Liver (tissue), 3 donors: ENCODE results near the gene ATP11A.

ENCODE experiments used
- CTCF ChIP-seq: fragments of 150-350 bp; IDR thresholded peaks from 2 replicates; pipeline ENCODE4 v1.5.1; 2017; ENCODE audit warnings: improper control_type of control experiment, low read depth, low read length; ENCODE audit not compliant: missing input control
- EGR1 ChIP-seq, 2 donors: IDR thresholded peaks; 2 replicates each; pipeline ENCODE4 v1.6.1; 2016 to 2018; ENCODE audit warnings: antibody characterized with exemption in 2 of 2, low read depth in 2 of 2
- GABPA ChIP-seq, 2 donors: IDR thresholded peaks in 1 of 2; conservative IDR thresholded peaks in 1 of 2; 2 replicates each; pipeline ENCODE4 v1.6.1; 2016; ENCODE audit warnings: antibody characterized with exemption in 2 of 2, mild to moderate bottlenecking in 1 of 2, moderate library complexity in 1 of 2
- MAX ChIP-seq: IDR thresholded peaks from 2 replicates; pipeline ENCODE4 v1.6.1; 2016; ENCODE audit warnings: antibody characterized with exemption
- RAD21 ChIP-seq, 2 donors: IDR thresholded peaks; 2 replicates each; pipeline ENCODE4 v1.6.1; 2016; ENCODE audit warnings: antibody characterized with exemption in 2 of 2, mild to moderate bottlenecking in 2 of 2
- REST ChIP-seq: IDR thresholded peaks from 2 replicates; pipeline ENCODE4 v1.6.1; 2016; ENCODE audit warnings: antibody characterized with exemption, mild to moderate bottlenecking
- RXRA ChIP-seq, 2 donors: IDR thresholded peaks; 2 replicates each; pipeline ENCODE4 v1.6.1; 2017 to 2018; ENCODE audit warnings: antibody characterized with exemption in 2 of 2, mild to moderate bottlenecking in 1 of 2
- SP1 ChIP-seq: IDR thresholded peaks from 2 replicates; pipeline ENCODE4 v1.6.1; 2018; ENCODE audit warnings: antibody characterized with exemption, mild to moderate bottlenecking
- TAF1 ChIP-seq: conservative IDR thresholded peaks from 2 replicates; pipeline ENCODE4 v1.6.1; 2016; ENCODE audit warnings: antibody characterized with exemption, mild to moderate bottlenecking
- YY1 ChIP-seq: IDR thresholded peaks from 2 replicates; pipeline ENCODE4 v1.6.1; 2016; ENCODE audit warnings: antibody characterized with exemption, mild to moderate bottlenecking
- ZBTB33 ChIP-seq: IDR thresholded peaks from 2 replicates; pipeline ENCODE4 v1.6.1; 2016; ENCODE audit warnings: antibody characterized with exemption
- donor health status: healthy.
- donor health status: healthy.

GRCh38 chr13:112772929-112773328 lies 83.1 kb downstream of the ATP11A start:
- no peak for TF ChIP-seq MAX
- TF ChIP-seq TAF1, result no peak
- no peak for TF ChIP-seq CTCF
- no peak for TF ChIP-seq ZBTB33
- TF ChIP-seq REST, result no peak
- no peak for TF ChIP-seq SP1
- TF ChIP-seq GABPA (IDR thresholded peaks at IDR 0.05 in 1 of 2, conservative IDR thresholded peaks at IDR 0.05 in 1 of 2), result no peak
- no peak for TF ChIP-seq RXRA (IDR thresholded peaks at IDR 0.05)
- TF ChIP-seq YY1, result no peak
- TF ChIP-seq EGR1 (IDR thresholded peaks at IDR 0.05; ENCODE audit: low read depth in 2 of 2), result no peak
- no peak for TF ChIP-seq RAD21 (IDR thresholded peaks at IDR 0.05)
